GM18505 (cell line): ENCODE measurements around the gene ARV1.
"Not testable (repeated sequence)": the region's sequence is repeated elsewhere in the genome, so short reads cannot be mapped to it uniquely, and the experiment has no call there.

Source experiments
- ATAC-seq: cut with Tn5 transposase; IDR thresholded peaks from one replicate; pipeline ENCODE4 v1.9.1; 2021; ENCODE audit not compliant: unreplicated experiment
- POLR2A ChIP-seq: IDR thresholded peaks from 4 replicates; pipeline ENCODE4 v1.6.1; 2011; ENCODE audit warnings: borderline replicate concordance; ENCODE audit not compliant: insufficient read depth, insufficient read length; ENCODE audit errors: extremely low read depth

ARV1 gene

GRCh38 chr1:231046730-231047395 lies 68.0 kb downstream of the ARV1 start:
- TF ChIP-seq POLR2A: no peak
- no peak for ATAC-seq

- ATAC-seq: not testable (repeated sequence)
Measured at GRCh38 chr1:231047529-231047928, 68.6 kb downstream of the ARV1 start.

- not testable (repeated sequence) for ATAC-seq
Measured at GRCh38 chr1:231048419-231048818, 69.5 kb downstream of the ARV1 start.

GRCh38 chr1:231049121-231049979 lies 70.5 kb downstream of the ARV1 start:
- TF ChIP-seq POLR2A: no peak
- ATAC-seq: no peak
